CD4-positive, alpha-beta T cell (primary cell): Measurements from ENCODE around the gene PPM1L. TPM values are rescaled to one million over a fixed set of nuclear protein-coding genes. Genes with fewer than 3 reads are reported as not detected.
A peak's percentile ranks its signal among the peaks of the same experiment; 100 is the strongest.

Source experiments
- ATAC-seq: fragments of 200-7000 bp; cut with Tn5 transposase; one replicate; pipeline ENCODE4 v1.10.0; 2022; ENCODE audit warnings: mild to moderate bottlenecking; ENCODE audit not compliant: poor library complexity
- CTCF ChIA-PET: fragments of 350-600 bp; sonication (Branson Sonifier 250); formaldehyde crosslinking; loops from one replicate; lab custom pipeline; 2021; ENCODE audit warnings: antibody characterized with exemption, inconsistent platforms; lab: Charles Lee
- POLR2A ChIA-PET: fragments of 350-600 bp; sonication (Branson Sonifier 250); formaldehyde crosslinking; loops from one replicate; lab custom pipeline; 2021; ENCODE audit warnings: antibody characterized with exemption, inconsistent platforms; lab: Charles Lee
- DNase-seq, 14 experiments: peaks; one replicate each; pipeline ENCODE4 v3.0.0-alpha.2; 2013 to 2020; ENCODE audit warnings: mixed read lengths in 2 of 14
- H3K27ac ChIP-seq, 2 donors: one replicate each; pipeline versions ENCODE4 v1.5.1 to v1.7.0; 2013; ENCODE audit warnings: low read length in 2 of 2, low read depth in 1 of 2, mild to moderate bottlenecking in 1 of 2
- H3K27me3 ChIP-seq, 2 experiments: 1 replicate in 1 of 2; 2 replicates in 1 of 2; pipeline versions ENCODE4 v1.6.1 to v1.7.0; 2013; ENCODE audit warnings: low read length in 2 of 2, control low read depth in 1 of 2, mild to moderate bottlenecking in 1 of 2, moderate library complexity in 1 of 2; ENCODE audit not compliant: insufficient read depth in 2 of 2, control insufficient read depth in 1 of 2
- H3K36me3 ChIP-seq: one replicate; pipeline ENCODE4 v1.6.1; 2013; ENCODE audit warnings: low read length, control low read depth; ENCODE audit not compliant: insufficient read depth
- H3K4me1 ChIP-seq: one replicate; pipeline ENCODE4 v1.6.1; 2013; ENCODE audit warnings: low read length, control low read depth; ENCODE audit not compliant: insufficient read depth
- H3K4me3 ChIP-seq: one replicate; pipeline ENCODE4 v1.5.1; 2013; ENCODE audit warnings: mild to moderate bottlenecking, low read length, moderate library complexity
- H3K9me3 ChIP-seq, 2 experiments: 1 replicate in 1 of 2; 2 replicates in 1 of 2; pipeline versions ENCODE4 v1.6.1 to v1.7.0; 2013; ENCODE audit warnings: low read length in 2 of 2, mild to moderate bottlenecking in 2 of 2, control low read depth in 1 of 2, moderate library complexity in 1 of 2; ENCODE audit not compliant: control insufficient read depth in 1 of 2, insufficient read depth in 1 of 2
- H3K27ac Mint-ChIP-seq: one replicate; pipeline ENCODE4 v1.8.0; 2020; ENCODE audit warnings: mixed read lengths
- H3K27me3 Mint-ChIP-seq: one replicate; pipeline ENCODE4 v1.8.0; 2021; ENCODE audit warnings: mixed read lengths
- H3K36me3 Mint-ChIP-seq: one replicate; pipeline ENCODE4 v1.8.0; 2021; ENCODE audit warnings: low read depth, mixed read lengths
- H3K4me1 Mint-ChIP-seq: one replicate; pipeline ENCODE4 v1.8.0; 2021; ENCODE audit warnings: low read depth, mixed read lengths
- H3K4me3 Mint-ChIP-seq: one replicate; pipeline ENCODE4 v1.8.0; 2020; ENCODE audit warnings: mild to moderate bottlenecking, mixed read lengths
- H3K9me3 Mint-ChIP-seq: one replicate; pipeline ENCODE4 v1.8.0; 2020; ENCODE audit warnings: mixed read lengths
- intact Hi-C, 2 experiments: fragments of 100-400 bp; cut with DNase I in 1 of 2; cut with micrococcal nuclease in 1 of 2; formaldehyde crosslinking; loops; one replicate each; pipeline versions ENCODE4 v1.15.1 to v1.9.0; 2023 to 2025; cut with DNase I, micrococcal nuclease
- total RNA-seq, 174 experiments: library from RNA in 2 of 174; stranded (reverse) in 2 of 174; gene quantifications; one replicate each; pipeline ENCODE4 v1.2.3 and lab custom pipeline; 2021 to 2026
- TF ChIP-seq, protein P1 (sequence below): fragments of 200-600 bp; IDR thresholded peaks from one replicate; pipeline ENCODE4 v1.8.0; 2022; ENCODE audit warnings: antibody characterized with exemption, mild to moderate bottlenecking

The PPM1L gene
- total RNA-seq, 2 experiments from 2014 or later = 3.0 to 3.4 TPM

DNA sequence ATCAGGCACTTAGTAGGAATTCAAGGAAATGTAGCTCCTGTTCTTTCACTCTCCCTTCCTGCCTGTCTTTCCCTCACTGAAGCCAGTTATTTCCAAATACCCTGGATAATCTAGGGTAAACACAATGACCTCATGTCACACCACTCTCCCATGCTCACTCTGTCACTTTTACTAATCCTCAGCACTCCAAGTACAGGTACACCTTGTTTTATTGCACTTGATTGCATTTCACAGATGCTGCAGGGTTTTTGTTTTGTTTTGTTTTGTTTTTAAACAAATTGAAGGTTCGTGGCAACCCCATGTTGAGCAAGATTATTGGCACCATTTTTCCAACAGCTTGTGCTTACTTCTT is 40.8 kb downstream of the PPM1L start:
- TF ChIP-seq, protein P1, sequence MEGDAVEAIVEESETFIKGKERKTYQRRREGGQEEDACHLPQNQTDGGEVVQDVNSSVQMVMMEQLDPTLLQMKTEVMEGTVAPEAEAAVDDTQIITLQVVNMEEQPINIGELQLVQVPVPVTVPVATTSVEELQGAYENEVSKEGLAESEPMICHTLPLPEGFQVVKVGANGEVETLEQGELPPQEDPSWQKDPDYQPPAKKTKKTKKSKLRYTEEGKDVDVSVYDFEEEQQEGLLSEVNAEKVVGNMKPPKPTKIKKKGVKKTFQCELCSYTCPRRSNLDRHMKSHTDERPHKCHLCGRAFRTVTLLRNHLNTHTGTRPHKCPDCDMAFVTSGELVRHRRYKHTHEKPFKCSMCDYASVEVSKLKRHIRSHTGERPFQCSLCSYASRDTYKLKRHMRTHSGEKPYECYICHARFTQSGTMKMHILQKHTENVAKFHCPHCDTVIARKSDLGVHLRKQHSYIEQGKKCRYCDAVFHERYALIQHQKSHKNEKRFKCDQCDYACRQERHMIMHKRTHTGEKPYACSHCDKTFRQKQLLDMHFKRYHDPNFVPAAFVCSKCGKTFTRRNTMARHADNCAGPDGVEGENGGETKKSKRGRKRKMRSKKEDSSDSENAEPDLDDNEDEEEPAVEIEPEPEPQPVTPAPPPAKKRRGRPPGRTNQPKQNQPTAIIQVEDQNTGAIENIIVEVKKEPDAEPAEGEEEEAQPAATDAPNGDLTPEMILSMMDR = no peak
- H3K9me3 Mint-ChIP-seq = no peaks in the 10 kb centered on the region

DNA sequence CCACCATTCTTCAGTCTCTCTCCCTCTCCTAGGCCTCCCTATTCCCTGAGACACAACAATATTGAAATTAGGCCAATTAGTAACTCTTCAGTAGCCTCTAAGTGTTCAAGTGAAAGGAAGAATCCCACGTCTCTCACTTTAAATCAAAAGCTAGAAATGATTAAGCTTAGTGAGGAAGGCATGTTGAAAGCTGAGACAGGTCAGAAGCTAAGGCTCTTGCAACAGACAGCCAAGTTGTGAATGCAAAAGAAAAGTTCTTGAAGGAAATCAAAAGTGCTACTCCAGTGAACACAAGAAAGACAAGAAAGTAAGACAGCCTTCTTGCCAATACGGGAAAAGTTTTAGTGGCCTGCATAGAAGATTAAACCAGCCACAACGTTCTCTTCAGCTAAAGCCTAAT is 41.3 kb downstream of the PPM1L start:
- no peaks in the 10 kb centered on the region for H3K36me3 Mint-ChIP-seq
- no peaks in the 10 kb centered on the region for H3K36me3 ChIP-seq
- ATAC-seq (no peak), DNase-seq (no peak)
- no peaks in the 10 kb centered on the region for H3K27me3 Mint-ChIP-seq
- H3K4me1 Mint-ChIP-seq = peaks cover 15% of the 10 kb centered on the region
- peaks cover 6% of the 10 kb centered on the region for H3K4me1 ChIP-seq
- POLR2A ChIA-PET = no interaction called here
- intact Hi-C loops = no loop called here
- no peaks in the 10 kb centered on the region for H3K9me3 Mint-ChIP-seq
- H3K4me3 ChIP-seq = no peak overlapping the region
- CTCF ChIA-PET = no interaction called here
- no peaks in the 10 kb centered on the region for H3K27me3 ChIP-seq
- no peaks in the 10 kb centered on the region for H3K9me3 ChIP-seq
- H3K27ac Mint-ChIP-seq = no peak overlapping the region
- no peak overlapping the region for H3K4me3 Mint-ChIP-seq
- TF ChIP-seq, protein P1 = no peak
- H3K27ac ChIP-seq = no peak overlapping the region

More for the DNA sequence above, 40.8 kb downstream of the PPM1L start:
- no peak for ATAC-seq
- H3K27me3 Mint-ChIP-seq = no peaks in the 10 kb centered on the region
- ChIA-PET CTCF (no interaction called here), POLR2A (no interaction called here)
- no peak overlapping the region for H3K27ac ChIP-seq
- H3K4me1 Mint-ChIP-seq = peaks cover 10% of the 10 kb centered on the region
- no peaks in the 10 kb centered on the region for H3K27me3 ChIP-seq
- no peak overlapping the region for H3K4me3 ChIP-seq
- no peaks in the 10 kb centered on the region for H3K9me3 ChIP-seq
- H3K4me1 ChIP-seq = peaks cover under 1% of the 10 kb centered on the region
- intact Hi-C loops = no loop called here
- no peak overlapping the region for H3K4me3 Mint-ChIP-seq
- no peaks in the 10 kb centered on the region for H3K36me3 Mint-ChIP-seq
- DNase-seq = no peak
- no peaks in the 10 kb centered on the region for H3K36me3 ChIP-seq
- H3K27ac Mint-ChIP-seq = no peak overlapping the region

DNA sequence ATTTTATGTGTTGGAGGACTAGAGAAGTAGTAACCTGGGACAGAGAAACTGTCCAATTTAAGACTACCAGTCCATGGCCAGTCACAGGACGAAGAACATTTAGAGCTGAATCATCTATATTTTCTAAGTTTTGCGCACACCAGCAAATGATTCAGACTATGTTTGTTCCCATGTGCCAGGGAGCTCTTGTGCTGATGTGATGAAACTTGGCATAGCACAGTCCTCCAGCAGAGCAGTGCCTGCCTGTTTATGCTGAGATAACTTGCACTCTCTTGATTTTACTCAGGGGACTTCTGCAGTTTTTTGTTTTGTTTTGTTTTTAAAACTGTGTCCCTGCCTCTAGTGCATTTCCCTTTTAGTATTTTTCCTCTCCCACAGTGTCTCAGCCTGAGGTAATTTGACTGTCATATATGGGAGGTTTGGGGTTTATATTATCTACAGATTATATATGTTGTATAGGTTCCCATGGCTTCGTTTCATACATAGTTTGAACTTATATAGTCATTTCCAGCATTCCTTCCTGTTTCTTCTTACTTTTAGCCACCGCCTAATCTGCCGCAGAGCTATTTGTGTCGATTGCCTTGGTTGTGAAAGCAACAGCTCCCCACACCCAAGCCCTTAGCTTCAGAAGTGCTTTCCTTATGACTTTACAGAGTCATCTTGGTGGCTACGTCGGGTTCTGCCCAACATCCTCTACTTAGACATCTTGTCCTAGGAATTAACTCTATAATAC is 45.5 kb downstream of the PPM1L start:
- H3K4me1 ChIP-seq = peaks cover 6% of the 10 kb centered on the region
- H3K4me3 ChIP-seq = peak overlapping the region; percentile 0
- peak; percentile 61 for ATAC-seq
- H3K36me3 ChIP-seq = no peaks in the 10 kb centered on the region
- H3K9me3 ChIP-seq = no peaks in the 10 kb centered on the region
- no peaks in the 10 kb centered on the region for H3K27me3 ChIP-seq
- Mint-ChIP-seq H3K36me3 (no peaks in the 10 kb centered on the region), H3K4me1 (peaks cover 21% of the 10 kb centered on the region), H3K9me3 (no peaks in the 10 kb centered on the region), H3K4me3 (peak overlapping the region; percentile 73), H3K27ac (no peak overlapping the region), H3K27me3 (no peaks in the 10 kb centered on the region)
- ChIA-PET POLR2A (interaction anchor here (1.4 kb wide), 1 partner anchor 47 kb away, joined by 6 read pairs; no protein-coding TSS in a partner anchor), CTCF (no interaction called here)
- intact Hi-C loops = no loop called here
- peak in 5 of 14 experiments; percentile 4 to 62 (median 39) for DNase-seq
- no peak overlapping the region for H3K27ac ChIP-seq
- TF ChIP-seq, protein P1 = no peak
